ENCODE data around the gene RALY.

RALY gene

GRCh38 chr20:33951171-33951570 is 42.5 kb upstream of the RALY start (continued):
- TF ChIP-seq PATZ1 (CRISPR knock-in tag; IDR thresholded peaks at IDR 0.05; ENCODE audit: borderline replicate concordance): no peak
- TF ChIP-seq CSDC2 (CRISPR knock-in tag; IDR thresholded peaks at IDR 0.05): no peak
- no peak for TF ChIP-seq BACH2 (CRISPR knock-in tag; IDR thresholded peaks at IDR 0.05; ENCODE audit: borderline replicate concordance)
- no peak for TF ChIP-seq ESRRG (CRISPR knock-in tag; IDR thresholded peaks at IDR 0.05)
- TF ChIP-seq CREB5 (CRISPR knock-in tag; IDR thresholded peaks at IDR 0.05; ENCODE audit: low read depth): no peak

GRCh38 chr20:33954504-33954903 is 39.2 kb upstream of the RALY start:
- no peak for TF ChIP-seq TSHZ2 (CRISPR knock-in tag; IDR thresholded peaks at IDR 0.05)
- TF ChIP-seq SNAI2 (CRISPR knock-in tag; IDR thresholded peaks at IDR 0.05): no peak
- no peak for TF ChIP-seq TCF4 (CRISPR knock-in tag; IDR thresholded peaks at IDR 0.05; ENCODE audit: borderline replicate concordance)
- TF ChIP-seq ARNTL (CRISPR knock-in tag; IDR thresholded peaks at IDR 0.05; ENCODE audit: borderline replicate concordance, low read depth): no peak
- no peak for TF ChIP-seq ISL1 (CRISPR knock-in tag; IDR thresholded peaks at IDR 0.05)
- TF ChIP-seq CREB5 (CRISPR knock-in tag; IDR thresholded peaks at IDR 0.05; ENCODE audit: low read depth): no peak
- no peak for TF ChIP-seq RARB (CRISPR knock-in tag; IDR thresholded peaks at IDR 0.05)
- TF ChIP-seq PPARA (CRISPR knock-in tag; IDR thresholded peaks at IDR 0.05; ENCODE audit: borderline replicate concordance): no peak
- no peak for TF ChIP-seq ZNF70 (CRISPR knock-in tag; IDR thresholded peaks at IDR 0.05)
- no peak for TF ChIP-seq TOX (CRISPR knock-in tag; IDR thresholded peaks at IDR 0.05; ENCODE audit: borderline replicate concordance)
- no peak for TF ChIP-seq ESRRG (CRISPR knock-in tag; IDR thresholded peaks at IDR 0.05)
- no peak for TF ChIP-seq ZFP30 (CRISPR knock-in tag; IDR thresholded peaks at IDR 0.05)
- TF ChIP-seq POU6F1 (CRISPR knock-in tag; IDR thresholded peaks at IDR 0.05; ENCODE audit: borderline replicate concordance, low read depth): no peak
- no peak for TF ChIP-seq OSR1 (CRISPR knock-in tag; IDR thresholded peaks at IDR 0.05)
- no peak for TF ChIP-seq BACH2 (CRISPR knock-in tag; IDR thresholded peaks at IDR 0.05; ENCODE audit: borderline replicate concordance)
- TF ChIP-seq ZC3H10 (CRISPR knock-in tag; IDR thresholded peaks at IDR 0.05): no peak
- TF ChIP-seq CSDC2 (CRISPR knock-in tag; IDR thresholded peaks at IDR 0.05): no peak
- TF ChIP-seq ZNF565 (CRISPR knock-in tag; conservative IDR thresholded peaks at IDR 0.05; ENCODE audit: low read depth): no peak
- no peak for TF ChIP-seq ZNF8 (CRISPR knock-in tag; IDR thresholded peaks at IDR 0.05)
- no peak for ATAC-seq

- ATAC-seq: no peak
- TF ChIP-seq ZFP30 (CRISPR knock-in tag; IDR thresholded peaks at IDR 0.05): no peak
- TF ChIP-seq GLIS3 (CRISPR knock-in tag; IDR thresholded peaks at IDR 0.05): no peak
- TF ChIP-seq PATZ1 (CRISPR knock-in tag; IDR thresholded peaks at IDR 0.05; ENCODE audit: borderline replicate concordance): no peak
- no peak for TF ChIP-seq TSHZ2 (CRISPR knock-in tag; IDR thresholded peaks at IDR 0.05)
- TF ChIP-seq CSDC2 (CRISPR knock-in tag; IDR thresholded peaks at IDR 0.05): no peak
- no peak for TF ChIP-seq POU6F1 (CRISPR knock-in tag; IDR thresholded peaks at IDR 0.05; ENCODE audit: borderline replicate concordance, low read depth)
These were observed 30.0 kb upstream of the RALY start for GRCh38 chr20:33963751-33964150.
